H9 (cell line): ENCODE measurements around the gene DMAP1. TPM values are rescaled to one million over a fixed set of nuclear protein-coding genes. Genes with fewer than 3 reads are reported as not detected.

Experiments
- DNase-seq: peaks from one replicate; pipeline ENCODE4 v3.0.0-alpha.2; 2017
- H2AFZ ChIP-seq: one replicate; pipeline ENCODE4 v1.6.1; 2013; ENCODE audit warnings: mild to moderate bottlenecking, low read length, control low read depth, moderate library complexity
- H2AK5ac ChIP-seq: 2 replicates; pipeline ENCODE4 v1.6.1; 2013; ENCODE audit warnings: low read length, control low read depth, mixed read lengths; ENCODE audit not compliant: insufficient read length
- H2BK120ac ChIP-seq: one replicate; pipeline ENCODE4 v1.6.1; 2013; ENCODE audit warnings: low read depth, mild to moderate bottlenecking, low read length, control low read depth, inconsistent platforms; ENCODE audit not compliant: poor library complexity, severe bottlenecking
- H2BK12ac ChIP-seq: 2 replicates; pipeline ENCODE4 v1.6.1; 2013; ENCODE audit warnings: low read length, control low read depth, mixed read lengths, low read depth; ENCODE audit not compliant: insufficient read length
- H2BK15ac ChIP-seq: 2 replicates; pipeline ENCODE4 v1.6.1; 2013; ENCODE audit warnings: low read depth, low read length, control low read depth
- H2BK20ac ChIP-seq: one replicate; pipeline ENCODE4 v1.6.1; 2013; ENCODE audit warnings: low read depth, mild to moderate bottlenecking, low read length, control low read depth, inconsistent platforms; ENCODE audit not compliant: poor library complexity, severe bottlenecking
- H2BK5ac ChIP-seq: 2 replicates; pipeline ENCODE4 v1.6.1; 2013; ENCODE audit warnings: low read length, control low read depth, mixed read lengths; ENCODE audit not compliant: insufficient read length
- H3K14ac ChIP-seq: 2 replicates; pipeline ENCODE4 v1.6.1; 2013; ENCODE audit warnings: low read length, control low read depth; ENCODE audit not compliant: insufficient read depth
- H3K18ac ChIP-seq: 2 replicates; pipeline ENCODE4 v1.6.1; 2013; ENCODE audit warnings: low read depth, mild to moderate bottlenecking, mixed read lengths, low read length, control low read depth; ENCODE audit not compliant: insufficient read length
- H3K23ac ChIP-seq: 2 replicates; pipeline ENCODE4 v1.6.1; 2013; ENCODE audit warnings: low read length, control low read depth, mixed read lengths, low read depth; ENCODE audit not compliant: insufficient read length
- H3K23me2 ChIP-seq: 2 replicates; pipeline ENCODE4 v1.6.1; 2013; ENCODE audit warnings: low read depth, mild to moderate bottlenecking, mixed read lengths, low read length, control low read depth; ENCODE audit not compliant: insufficient read length, poor library complexity, severe bottlenecking
- H3K27ac ChIP-seq: 2 replicates; pipeline ENCODE4 v1.5.1; 2013; ENCODE audit warnings: low read length, control low read depth, mixed read lengths, low read depth; ENCODE audit not compliant: insufficient read length
- H3K27me3 ChIP-seq: 2 replicates; pipeline ENCODE4 v1.6.1; 2013; ENCODE audit warnings: low read length, control low read depth, inconsistent platforms; ENCODE audit not compliant: insufficient read depth
- H3K4ac ChIP-seq: 2 replicates; pipeline ENCODE4 v1.6.1; 2013; ENCODE audit warnings: low read depth, mild to moderate bottlenecking, control low read depth, inconsistent platforms, low read length, moderate library complexity
- H3K4me1 ChIP-seq: 2 replicates; pipeline ENCODE4 v1.6.1; 2013; ENCODE audit warnings: low read length, control low read depth, inconsistent platforms; ENCODE audit not compliant: insufficient read depth
- H3K4me2 ChIP-seq: 2 replicates; pipeline ENCODE4 v1.6.1; 2013; ENCODE audit warnings: low read length, control low read depth, mixed read lengths; ENCODE audit not compliant: insufficient read length, insufficient read depth
- H3K56ac ChIP-seq: 2 replicates; pipeline ENCODE4 v1.6.1; 2013; ENCODE audit warnings: low read depth, mild to moderate bottlenecking, mixed read lengths, low read length, control low read depth; ENCODE audit not compliant: insufficient read length
- H3K79me1 ChIP-seq: 2 replicates; pipeline ENCODE4 v1.6.1; 2013; ENCODE audit warnings: low read depth, mild to moderate bottlenecking, moderate library complexity, low read length, control low read depth, inconsistent platforms; ENCODE audit not compliant: insufficient read depth, poor library complexity, severe bottlenecking
- H3K79me2 ChIP-seq: 2 replicates; pipeline ENCODE4 v1.6.1; 2013; ENCODE audit warnings: low read length, control low read depth, inconsistent platforms; ENCODE audit not compliant: insufficient read depth
- H3K9ac ChIP-seq: 2 replicates; pipeline ENCODE4 v1.6.1; 2013; ENCODE audit warnings: low read length, control low read depth, mixed read lengths; ENCODE audit not compliant: insufficient read length; ENCODE audit errors: extremely low read depth
- H3K9me3 ChIP-seq: one replicate; pipeline ENCODE4 v1.6.1; 2013; ENCODE audit warnings: low read depth, low read length, inconsistent platforms; ENCODE audit not compliant: control insufficient read depth
- H3T11ph ChIP-seq: one replicate; pipeline ENCODE4 v1.6.1; 2013; ENCODE audit warnings: mild to moderate bottlenecking, low read length, control low read depth, inconsistent platforms
- H4K20me1 ChIP-seq: one replicate; pipeline ENCODE4 v1.6.1; 2013; ENCODE audit not compliant: control insufficient read depth, insufficient read length, insufficient read depth
- H4K5ac ChIP-seq: 2 replicates; pipeline ENCODE4 v1.6.1; 2013; ENCODE audit warnings: low read depth, mild to moderate bottlenecking, mixed read lengths, low read length, control low read depth; ENCODE audit not compliant: insufficient read length
- H4K8ac ChIP-seq: replicated peaks from 2 replicates; pipeline ENCODE4 v1.6.1; 2013; ENCODE audit warnings: low read length, control low read depth, mixed read lengths, low read depth; ENCODE audit not compliant: insufficient read length
- H4K91ac ChIP-seq: 2 replicates; pipeline ENCODE4 v1.6.1; 2013; ENCODE audit warnings: low read depth, mild to moderate bottlenecking, moderate library complexity, mixed read lengths, low read length, control low read depth; ENCODE audit not compliant: insufficient read length
- H3K27ac Mint-ChIP-seq, 3 experiments: 2 replicates in 2 of 3; 3 replicates in 1 of 3; pipeline ENCODE4 v1.8.0; 2020 to 2021; ENCODE audit warnings: mixed read lengths in 3 of 3, mild to moderate bottlenecking in 1 of 3, moderate library complexity in 1 of 3
- H3K27me3 Mint-ChIP-seq: 2 replicates; pipeline ENCODE4 v1.8.0; 2021; ENCODE audit warnings: low read depth, mild to moderate bottlenecking, moderate library complexity, mixed read lengths
- H3K36me3 Mint-ChIP-seq, 3 experiments: 2 replicates in 2 of 3; 3 replicates in 1 of 3; pipeline ENCODE4 v1.8.0; 2020 to 2021; ENCODE audit warnings: low read depth in 3 of 3, mixed read lengths in 3 of 3; ENCODE audit not compliant: insufficient read depth in 1 of 3
- H3K4me1 Mint-ChIP-seq, 2 experiments: 2 replicates each; pipeline ENCODE4 v1.8.0; 2020; ENCODE audit warnings: mixed read lengths in 2 of 2
- H3K4me3 Mint-ChIP-seq, 2 experiments: 2 replicates in 1 of 2; 3 replicates in 1 of 2; pipeline ENCODE4 v1.8.0; 2020 to 2021; ENCODE audit warnings: mild to moderate bottlenecking in 2 of 2, mixed read lengths in 2 of 2, moderate library complexity in 1 of 2
- H3K9me3 Mint-ChIP-seq, 2 experiments: 2 replicates in 1 of 2; 3 replicates in 1 of 2; pipeline ENCODE4 v1.8.0; 2020; ENCODE audit warnings: mild to moderate bottlenecking in 2 of 2, mixed read lengths in 2 of 2, moderate library complexity in 1 of 2
- WGBS: extraction: QIAGEN DNeasy Blood & Tissue Kit; methylation state at CpG from one replicate; pipeline ENCODE4 v1.1.7; 2013; ENCODE audit warnings: missing lambda C conversion rate, low lambda C conversion rate, mixed read lengths; ENCODE audit not compliant: insufficient read length; ENCODE audit errors: extremely low coverage; 5-methylcytosine and 5-hydroxymethylcytosine counted together
- total RNA-seq: library from RNA; stranded (reverse); gene quantifications from 2 replicates; pipeline ENCODE4 v1.2.1, GENCODE V29; 2021
- TF ChIP-seq, protein P1 (sequence below): fragments of 200-600 bp; sonication (generic); conservative IDR thresholded peaks from 3 replicates; pipeline ENCODE4 v1.8.0; 2021; ENCODE audit warnings: antibody characterized with exemption, mild to moderate bottlenecking

Gene DMAP1
- total RNA-seq, 1 experiment from 2014 or later = 55.3 TPM

DNA sequence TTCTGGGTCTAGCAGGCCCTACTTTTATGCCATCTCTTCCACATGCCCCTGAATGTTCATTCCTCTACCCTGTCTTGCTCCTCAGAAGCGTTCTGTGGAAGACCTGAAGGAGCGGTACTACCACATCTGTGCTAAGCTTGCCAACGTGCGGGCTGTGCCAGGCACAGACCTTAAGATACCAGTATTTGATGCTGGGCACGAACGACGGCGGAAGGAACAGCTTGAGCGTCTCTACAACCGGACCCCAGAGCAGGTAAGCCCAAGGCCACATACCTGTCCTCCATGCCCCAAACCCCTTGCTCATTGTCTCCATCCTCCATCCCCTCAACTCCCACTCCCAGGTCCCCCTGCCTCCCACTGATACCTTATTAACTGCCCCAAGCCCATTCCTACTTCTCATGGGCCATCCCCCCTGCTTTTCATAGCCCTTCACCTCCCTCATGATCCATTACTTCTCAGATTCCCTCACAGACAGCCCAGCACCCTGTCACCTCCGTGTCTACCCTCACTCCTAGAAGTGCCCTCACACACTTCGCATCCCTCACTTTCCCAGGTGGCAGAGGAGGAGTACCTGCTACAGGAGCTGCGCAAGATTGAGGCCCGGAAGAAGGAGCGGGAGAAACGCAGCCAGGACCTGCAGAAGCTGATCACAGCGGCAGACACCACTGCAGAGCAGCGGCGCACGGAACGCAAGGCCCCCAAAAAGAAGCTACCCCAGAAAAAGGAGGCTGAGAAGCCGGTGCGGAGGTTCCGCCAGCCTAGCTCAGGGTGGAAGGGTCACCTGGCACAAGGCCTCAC, 5.4 kb downstream of the DMAP1 start:
- Histone ChIP-seq H2AK5ac (no peak overlapping the region), H2BK15ac (no peak overlapping the region), H4K8ac (no peak overlapping the region), H4K20me1 (no peaks in the 10 kb centered on the region), H2BK12ac (no peak overlapping the region), H3T11ph (no peak overlapping the region), H3K4ac (no peak overlapping the region), H3K23me2 (peaks cover 3% of the 10 kb centered on the region), H3K27me3 (no peaks in the 10 kb centered on the region), H4K91ac (no peak overlapping the region), H3K9ac (no peak overlapping the region), H3K14ac (no peak overlapping the region), H3K23ac (no peak overlapping the region), H3K56ac (no peak overlapping the region), H3K79me1 (no peaks in the 10 kb centered on the region), H3K79me2 (no peaks in the 10 kb centered on the region), H3K27ac (no peak overlapping the region), H2AFZ (no peak overlapping the region), H2BK5ac (no peak overlapping the region), H3K9me3 (no peaks in the 10 kb centered on the region), H4K5ac (no peak overlapping the region), H3K18ac (no peak overlapping the region), H2BK20ac (no peak overlapping the region), H3K4me1 (no peaks in the 10 kb centered on the region), H3K4me2 (no peak overlapping the region), H2BK120ac (no peak overlapping the region)
- H3K27me3 Mint-ChIP-seq = peaks cover 1% of the 10 kb centered on the region; the same call in 1 of the 2 replicates
- DNase-seq = no peak
- WGBS = no CpG with 5 or more reads among the region's 24 CpGs
- no peak overlapping the region for H3K4me3 Mint-ChIP-seq
- H3K9me3 Mint-ChIP-seq = no peaks in the 10 kb centered on the region
- H3K27ac Mint-ChIP-seq = no peak overlapping the region; a peak in 1 of 7 replicates
- peaks cover 21 to 70% (median 65%) of the 10 kb centered on the region in 3 experiments for H3K36me3 Mint-ChIP-seq
- H3K4me1 Mint-ChIP-seq = peaks cover 4 to 8% of the 10 kb centered on the region in 2 experiments
- TF ChIP-seq, protein P1, sequence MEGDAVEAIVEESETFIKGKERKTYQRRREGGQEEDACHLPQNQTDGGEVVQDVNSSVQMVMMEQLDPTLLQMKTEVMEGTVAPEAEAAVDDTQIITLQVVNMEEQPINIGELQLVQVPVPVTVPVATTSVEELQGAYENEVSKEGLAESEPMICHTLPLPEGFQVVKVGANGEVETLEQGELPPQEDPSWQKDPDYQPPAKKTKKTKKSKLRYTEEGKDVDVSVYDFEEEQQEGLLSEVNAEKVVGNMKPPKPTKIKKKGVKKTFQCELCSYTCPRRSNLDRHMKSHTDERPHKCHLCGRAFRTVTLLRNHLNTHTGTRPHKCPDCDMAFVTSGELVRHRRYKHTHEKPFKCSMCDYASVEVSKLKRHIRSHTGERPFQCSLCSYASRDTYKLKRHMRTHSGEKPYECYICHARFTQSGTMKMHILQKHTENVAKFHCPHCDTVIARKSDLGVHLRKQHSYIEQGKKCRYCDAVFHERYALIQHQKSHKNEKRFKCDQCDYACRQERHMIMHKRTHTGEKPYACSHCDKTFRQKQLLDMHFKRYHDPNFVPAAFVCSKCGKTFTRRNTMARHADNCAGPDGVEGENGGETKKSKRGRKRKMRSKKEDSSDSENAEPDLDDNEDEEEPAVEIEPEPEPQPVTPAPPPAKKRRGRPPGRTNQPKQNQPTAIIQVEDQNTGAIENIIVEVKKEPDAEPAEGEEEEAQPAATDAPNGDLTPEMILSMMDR = no peak
